Nephron progenitor cell (in vitro differentiated cells): ENCODE results near the gene EDEM2.
"Not testable (repeated sequence)": the region's sequence is repeated elsewhere in the genome, so short reads cannot be mapped to it uniquely, and the experiment has no call there.

Experiments used
- DNase-seq: peaks from one replicate; pipeline ENCODE4 v3.0.0; 2021
- H3K27ac Mint-ChIP-seq: 2 replicates; pipeline ENCODE4 v1.8.0; 2021; ENCODE audit warnings: mild to moderate bottlenecking, moderate library complexity, mixed read lengths
- H3K27me3 Mint-ChIP-seq: 2 replicates; pipeline ENCODE4 v1.8.0; 2021; ENCODE audit warnings: mild to moderate bottlenecking, low read depth, mixed read lengths; ENCODE audit not compliant: poor library complexity
- H3K36me3 Mint-ChIP-seq: 2 replicates; pipeline ENCODE4 v1.8.0; 2021; ENCODE audit warnings: low read depth, mixed read lengths
- H3K4me1 Mint-ChIP-seq: 2 replicates; pipeline ENCODE4 v1.8.0; 2021; ENCODE audit warnings: mixed read lengths
- H3K4me3 Mint-ChIP-seq: 2 replicates; pipeline ENCODE4 v1.8.0; 2021; ENCODE audit warnings: mild to moderate bottlenecking, moderate library complexity, mixed read lengths
- H3K9me3 Mint-ChIP-seq: 2 replicates; pipeline ENCODE4 v1.8.0; 2021; ENCODE audit warnings: mild to moderate bottlenecking, moderate library complexity, mixed read lengths
- TF ChIP-seq, protein P1 (sequence below): fragments of 200-600 bp; sonication (generic); IDR thresholded peaks from 2 replicates; pipeline ENCODE4 v1.5.0; 2021; ENCODE audit warnings: antibody characterized with exemption

Gene EDEM2

DNA sequence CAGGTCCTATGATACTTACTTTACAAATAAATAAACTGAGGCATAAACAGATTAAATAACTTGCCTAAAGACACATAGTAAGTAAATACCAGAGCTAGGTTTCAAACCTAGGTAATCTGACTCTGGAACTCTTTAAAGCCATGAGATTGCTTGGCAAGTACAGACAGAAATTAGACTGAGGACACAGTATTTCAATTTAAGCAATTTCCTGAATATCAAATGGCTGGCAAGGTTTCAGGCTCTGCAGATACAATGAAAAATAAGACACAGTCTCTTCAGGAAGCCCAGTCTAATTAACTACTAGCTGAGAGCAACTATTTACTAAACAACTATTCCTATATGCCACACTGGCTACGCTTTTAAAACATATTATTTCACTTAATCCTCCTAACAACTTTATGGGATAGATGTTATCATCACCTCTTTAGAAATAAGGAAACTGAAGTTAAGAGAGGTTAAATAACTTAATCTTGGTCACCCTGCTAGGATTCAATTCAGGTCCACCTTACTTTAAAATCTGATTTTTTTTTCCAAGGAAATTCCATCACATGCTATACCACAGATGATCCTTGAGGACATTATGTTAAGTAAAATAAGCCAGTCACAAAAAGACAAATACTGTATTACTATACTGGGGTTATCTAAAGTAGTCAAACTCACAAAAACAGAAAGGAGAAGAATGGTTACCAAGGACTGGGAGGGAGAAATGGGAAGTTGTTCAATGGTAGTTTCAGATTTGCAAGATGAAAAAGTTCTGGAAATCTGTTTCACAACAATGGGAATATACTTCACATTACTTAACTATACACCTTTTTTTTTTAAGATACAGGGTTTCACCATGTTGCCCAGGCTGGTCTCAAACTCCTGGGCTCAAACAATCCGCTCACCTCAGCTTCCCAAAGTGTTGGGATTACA lies 58.6 kb downstream of the EDEM2 start:
- TF ChIP-seq, protein P1, sequence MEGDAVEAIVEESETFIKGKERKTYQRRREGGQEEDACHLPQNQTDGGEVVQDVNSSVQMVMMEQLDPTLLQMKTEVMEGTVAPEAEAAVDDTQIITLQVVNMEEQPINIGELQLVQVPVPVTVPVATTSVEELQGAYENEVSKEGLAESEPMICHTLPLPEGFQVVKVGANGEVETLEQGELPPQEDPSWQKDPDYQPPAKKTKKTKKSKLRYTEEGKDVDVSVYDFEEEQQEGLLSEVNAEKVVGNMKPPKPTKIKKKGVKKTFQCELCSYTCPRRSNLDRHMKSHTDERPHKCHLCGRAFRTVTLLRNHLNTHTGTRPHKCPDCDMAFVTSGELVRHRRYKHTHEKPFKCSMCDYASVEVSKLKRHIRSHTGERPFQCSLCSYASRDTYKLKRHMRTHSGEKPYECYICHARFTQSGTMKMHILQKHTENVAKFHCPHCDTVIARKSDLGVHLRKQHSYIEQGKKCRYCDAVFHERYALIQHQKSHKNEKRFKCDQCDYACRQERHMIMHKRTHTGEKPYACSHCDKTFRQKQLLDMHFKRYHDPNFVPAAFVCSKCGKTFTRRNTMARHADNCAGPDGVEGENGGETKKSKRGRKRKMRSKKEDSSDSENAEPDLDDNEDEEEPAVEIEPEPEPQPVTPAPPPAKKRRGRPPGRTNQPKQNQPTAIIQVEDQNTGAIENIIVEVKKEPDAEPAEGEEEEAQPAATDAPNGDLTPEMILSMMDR: no peak
- H3K27ac Mint-ChIP-seq: peak overlapping the region; percentile 57
- H3K9me3 Mint-ChIP-seq: no peaks in the 10 kb centered on the region
- peaks cover 43% of the 10 kb centered on the region for H3K36me3 Mint-ChIP-seq
- no peak overlapping the region for H3K4me3 Mint-ChIP-seq
- H3K27me3 Mint-ChIP-seq: peaks cover 2% of the 10 kb centered on the region
- no peak for DNase-seq
- H3K4me1 Mint-ChIP-seq: peaks cover 39% of the 10 kb centered on the region

DNA sequence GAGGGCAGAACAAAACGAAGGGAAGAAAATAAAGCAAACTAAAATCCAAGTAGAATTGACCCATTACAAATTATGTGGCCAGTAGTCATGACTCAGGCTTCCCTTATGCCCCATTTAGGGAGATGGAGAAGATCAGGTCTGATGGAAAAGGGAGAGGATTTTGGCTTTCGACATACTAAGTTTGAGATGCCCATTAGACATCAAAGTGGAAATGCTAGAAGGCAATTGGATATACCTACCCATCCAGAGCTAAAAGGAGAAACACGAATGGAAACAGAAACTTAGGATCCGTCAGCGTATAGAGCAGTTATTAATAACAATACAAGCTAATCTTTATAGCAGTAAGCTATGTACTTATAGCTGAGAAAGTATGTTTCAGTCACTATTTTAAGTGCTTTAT lies 59.3 kb downstream of the EDEM2 start:
- peak overlapping the region; percentile 57 for H3K27ac Mint-ChIP-seq
- H3K27me3 Mint-ChIP-seq: peaks cover 2% of the 10 kb centered on the region
- TF ChIP-seq, protein P1: no peak
- H3K4me3 Mint-ChIP-seq: no peak overlapping the region
- H3K4me1 Mint-ChIP-seq: peaks cover 34% of the 10 kb centered on the region
- H3K36me3 Mint-ChIP-seq: peaks cover 44% of the 10 kb centered on the region
- no peak for DNase-seq
- H3K9me3 Mint-ChIP-seq: no peaks in the 10 kb centered on the region

- Mint-ChIP-seq H3K27me3 (peaks cover 2% of the 10 kb centered on the region), H3K36me3 (peaks cover 44% of the 10 kb centered on the region), H3K4me3 (no peak overlapping the region), H3K4me1 (peaks cover 34% of the 10 kb centered on the region), H3K27ac (peak overlapping the region; percentile 57), H3K9me3 (no peaks in the 10 kb centered on the region)
- TF ChIP-seq, protein P1: no peak
- peak; percentile 10 for DNase-seq
Measured at GRCh38 chr20:35087355-35087754, 59.8 kb downstream of the EDEM2 start.

GRCh38 chr20:35085477-35086225 lies 61.5 kb downstream of the EDEM2 start:
- H3K27ac Mint-ChIP-seq: no peak overlapping the region

DNA sequence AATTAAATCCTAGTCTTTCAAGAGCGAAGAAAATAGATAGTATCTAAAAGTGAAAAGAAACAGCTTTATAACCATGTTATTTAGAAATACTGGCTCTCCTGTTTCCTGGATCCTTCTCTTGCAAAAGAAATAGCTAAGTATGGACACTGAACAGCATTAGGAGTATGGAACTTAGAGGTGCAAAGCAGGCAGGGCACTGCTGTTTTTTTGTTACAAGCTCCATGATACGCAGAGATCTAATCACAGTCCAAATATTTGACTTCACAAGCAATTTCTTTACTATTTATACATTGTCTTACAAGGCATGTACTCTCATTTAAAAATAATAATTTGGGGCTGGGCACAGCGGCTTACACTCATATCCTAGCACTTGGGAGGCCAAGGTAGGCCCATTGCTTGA lies 62.1 kb downstream of the EDEM2 start:
- H3K4me1 Mint-ChIP-seq: peaks cover 18% of the 10 kb centered on the region
- TF ChIP-seq, protein P1: no peak
- peaks cover 37% of the 10 kb centered on the region for H3K36me3 Mint-ChIP-seq
- no peak overlapping the region for H3K4me3 Mint-ChIP-seq
- no peak for DNase-seq
- no peak overlapping the region for H3K27ac Mint-ChIP-seq
- peaks cover 2% of the 10 kb centered on the region for H3K27me3 Mint-ChIP-seq
- no peaks in the 10 kb centered on the region for H3K9me3 Mint-ChIP-seq

More at GRCh38 chr20:35085477-35086225, 61.5 kb downstream of the EDEM2 start:
- TF ChIP-seq, protein P1: no peak
- Mint-ChIP-seq H3K27me3 (peaks cover 2% of the 10 kb centered on the region), H3K4me1 (peaks cover 19% of the 10 kb centered on the region), H3K4me3 (no peak overlapping the region), H3K36me3 (peaks cover 37% of the 10 kb centered on the region), H3K9me3 (no peaks in the 10 kb centered on the region)
- DNase-seq: no peak

GRCh38 chr20:35080348-35080642 lies 66.8 kb downstream of the EDEM2 start:
- H3K36me3 Mint-ChIP-seq: peaks cover 63% of the 10 kb centered on the region
- H3K4me1 Mint-ChIP-seq, H3K4me3 Mint-ChIP-seq, DNase-seq, H3K27ac Mint-ChIP-seq, H3K27me3 Mint-ChIP-seq: not testable (repeated sequence)
- peaks cover 44% of the 10 kb centered on the region for H3K9me3 Mint-ChIP-seq
